Type B pancreatic cell (in vitro differentiated cells): ENCODE measurements around the gene SDK1. TPM values are rescaled to one million over a fixed set of nuclear protein-coding genes. Genes with fewer than 3 reads are reported as not detected.
"Not testable (repeated sequence)": the region's sequence is repeated elsewhere in the genome, so short reads cannot be mapped to it uniquely, and the experiment has no call there.

Source experiments
- DNase-seq: peaks from one replicate; pipeline ENCODE4 v3.0.0; 2021; ENCODE audit warnings: mixed read lengths; ENCODE audit not compliant: unreplicated experiment; ENCODE audit errors: extremely low spot score
- H3K27ac Mint-ChIP-seq: 2 replicates; pipeline ENCODE4 v1.8.0; 2021; ENCODE audit warnings: mild to moderate bottlenecking, mixed read lengths
- H3K27me3 Mint-ChIP-seq: 2 replicates; pipeline ENCODE4 v1.8.0; 2021; ENCODE audit warnings: mixed read lengths
- H3K36me3 Mint-ChIP-seq: 2 replicates; pipeline ENCODE4 v1.8.0; 2021; ENCODE audit warnings: mixed read lengths
- H3K4me1 Mint-ChIP-seq: one replicate; pipeline ENCODE4 v1.8.0; 2021; ENCODE audit warnings: mixed read lengths; ENCODE audit not compliant: unreplicated experiment
- H3K4me3 Mint-ChIP-seq: 2 replicates; pipeline ENCODE4 v1.8.0; 2021; ENCODE audit warnings: mild to moderate bottlenecking, mixed read lengths
- H3K9me3 Mint-ChIP-seq: 2 replicates; pipeline ENCODE4 v1.8.0; 2021; ENCODE audit warnings: mixed read lengths
- CTCF ChIP-seq: fragments of 200-600 bp; sonication (generic); conservative IDR thresholded peaks from 2 replicates; pipeline ENCODE4 v1.5.0; 2021; ENCODE audit warnings: antibody characterized with exemption, mild to moderate bottlenecking
- total RNA-seq: library from RNA; stranded (reverse); gene quantifications from 2 replicates; pipeline ENCODE4 v1.2.1, GENCODE V29; 2021; ENCODE audit warnings: low replicate concordance

SDK1 gene
- total RNA-seq, 1 donor from 2014 or later, result 26.1 TPM

DNA sequence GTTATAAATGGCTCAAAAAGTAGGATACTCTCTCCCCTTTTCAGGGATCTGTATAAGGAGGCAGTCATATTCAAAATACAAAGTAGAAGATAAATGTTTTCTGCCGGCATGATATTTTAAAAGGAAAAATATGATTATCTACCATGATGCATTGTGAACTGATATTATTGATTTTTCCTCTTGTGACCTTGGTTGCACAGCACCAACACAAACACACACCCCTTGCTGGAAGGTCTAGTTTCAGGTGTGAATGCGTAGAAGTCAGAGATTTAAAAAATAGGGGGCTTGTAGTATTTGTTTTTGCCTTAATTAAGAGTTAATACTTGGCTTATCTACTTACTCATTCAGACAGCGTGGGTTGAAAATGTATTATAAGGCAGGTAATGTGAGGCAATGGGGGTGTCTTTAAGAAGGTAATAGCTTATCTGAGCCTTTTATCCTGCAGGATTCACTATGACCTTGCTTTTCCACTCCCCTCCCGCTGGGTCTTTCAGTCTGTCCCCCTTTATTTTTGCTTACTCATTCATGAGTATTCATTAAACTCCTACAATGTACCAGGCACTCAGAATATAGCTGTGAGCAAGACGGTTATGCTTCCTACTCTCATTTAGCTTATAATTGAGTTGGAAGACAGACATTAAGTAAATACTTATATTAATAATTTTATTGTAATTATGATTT, 390.6 kb downstream of the SDK1 start:
- no peak for DNase-seq
- Mint-ChIP-seq H3K27me3 (no peaks in the 10 kb centered on the region), H3K4me1 (peaks cover 12% of the 10 kb centered on the region), H3K4me3 (no peak overlapping the region), H3K27ac (no peak overlapping the region), H3K9me3 (no peaks in the 10 kb centered on the region), H3K36me3 (no peaks in the 10 kb centered on the region)
- TF ChIP-seq CTCF, result no peak

DNA sequence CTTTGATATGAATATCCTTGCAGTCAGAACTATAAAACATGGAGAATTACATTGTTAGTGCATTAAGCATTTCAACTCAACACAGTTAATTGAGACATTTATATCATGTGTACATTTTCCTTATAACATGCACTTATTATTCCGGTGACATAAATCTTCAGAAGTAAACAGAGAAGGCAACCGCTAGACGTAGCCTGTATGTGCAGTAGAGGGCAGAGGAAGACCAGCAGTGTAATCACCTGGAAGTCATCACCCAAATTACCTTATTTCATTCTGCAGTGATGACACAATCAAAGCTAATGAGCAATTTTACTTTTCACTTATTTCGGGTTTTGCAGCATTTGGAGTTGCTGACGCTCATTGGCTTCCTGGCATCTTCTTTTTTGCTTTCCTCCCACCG, 394.6 kb downstream of the SDK1 start:
- H3K27ac Mint-ChIP-seq, result no peak overlapping the region
- H3K36me3 Mint-ChIP-seq, result no peaks in the 10 kb centered on the region
- H3K4me3 Mint-ChIP-seq, result no peak overlapping the region

GRCh38 chr7:3696113-3696512, 395.1 kb downstream of the SDK1 start:
- H3K27ac Mint-ChIP-seq, result no peak overlapping the region
- no peak overlapping the region for H3K4me3 Mint-ChIP-seq
- no peak for DNase-seq
- no peaks in the 10 kb centered on the region for H3K36me3 Mint-ChIP-seq
- H3K27me3 Mint-ChIP-seq, result no peaks in the 10 kb centered on the region
- H3K4me1 Mint-ChIP-seq, result peaks cover 9% of the 10 kb centered on the region
- no peak for TF ChIP-seq CTCF
- no peaks in the 10 kb centered on the region for H3K9me3 Mint-ChIP-seq

More for the DNA sequence above, 394.6 kb downstream of the SDK1 start:
- Mint-ChIP-seq H3K4me1 (peaks cover 12% of the 10 kb centered on the region), H3K27me3 (no peaks in the 10 kb centered on the region), H3K9me3 (no peaks in the 10 kb centered on the region)
- TF ChIP-seq CTCF, result no peak
- no peak for DNase-seq

DNA sequence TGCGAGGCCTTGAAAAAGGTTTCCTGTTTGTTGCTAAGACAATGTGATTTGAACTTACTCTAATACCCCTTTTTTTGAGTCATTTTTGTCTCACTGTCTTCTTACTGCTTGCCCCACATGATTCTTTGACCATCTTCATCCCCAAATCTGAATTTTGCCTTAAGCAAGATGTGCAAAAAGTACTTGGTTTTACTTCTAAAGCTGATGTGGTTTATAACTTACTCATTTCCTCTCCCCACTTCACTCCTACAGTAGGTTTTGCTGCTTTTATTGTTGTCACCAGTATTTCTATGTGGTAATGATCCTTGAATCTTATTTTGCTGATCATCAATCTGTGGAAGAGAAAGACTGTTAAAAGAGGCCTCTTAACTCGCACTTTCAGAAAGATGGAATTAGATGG, 396.4 kb downstream of the SDK1 start:
- no peaks in the 10 kb centered on the region for H3K9me3 Mint-ChIP-seq
- no peaks in the 10 kb centered on the region for H3K36me3 Mint-ChIP-seq
- TF ChIP-seq CTCF, result no peak
- H3K4me1 Mint-ChIP-seq, result no peaks in the 10 kb centered on the region
- no peak for DNase-seq
- no peak overlapping the region for H3K27ac Mint-ChIP-seq
- no peaks in the 10 kb centered on the region for H3K27me3 Mint-ChIP-seq
- no peak overlapping the region for H3K4me3 Mint-ChIP-seq

DNA sequence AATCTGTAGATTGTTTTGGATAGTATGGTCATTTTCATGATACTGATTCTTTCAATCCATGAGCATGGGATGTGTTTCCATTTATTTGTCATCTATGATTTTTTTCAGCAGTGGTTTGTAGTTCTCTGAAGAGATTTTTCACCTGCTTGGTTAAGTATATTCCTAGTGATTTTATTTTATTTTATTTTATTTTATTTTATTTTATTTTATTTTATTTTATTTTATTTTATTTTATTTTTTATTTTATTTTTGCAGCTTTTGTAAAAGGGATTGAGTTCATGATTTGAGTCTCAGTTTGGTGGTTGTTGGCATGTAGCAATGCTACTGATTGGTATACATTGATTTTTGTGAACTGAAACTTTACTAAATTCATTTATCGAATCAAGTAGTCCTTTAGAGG, 404.2 kb downstream of the SDK1 start:
- no peak for DNase-seq
- no peaks in the 10 kb centered on the region for H3K9me3 Mint-ChIP-seq
- H3K4me1 Mint-ChIP-seq, result peaks cover 6% of the 10 kb centered on the region
- no peak overlapping the region for H3K27ac Mint-ChIP-seq
- H3K36me3 Mint-ChIP-seq, result no peaks in the 10 kb centered on the region
- H3K27me3 Mint-ChIP-seq, result no peaks in the 10 kb centered on the region
- TF ChIP-seq CTCF, result no peak
- H3K4me3 Mint-ChIP-seq, result no peak overlapping the region

- peaks cover 10% of the 10 kb centered on the region for H3K4me1 Mint-ChIP-seq
- H3K27me3 Mint-ChIP-seq, H3K27ac Mint-ChIP-seq, H3K36me3 Mint-ChIP-seq, DNase-seq, H3K9me3 Mint-ChIP-seq, H3K4me3 Mint-ChIP-seq: not testable (repeated sequence)
Measured at GRCh38 chr7:3706091-3706490, 405.0 kb downstream of the SDK1 start.
